Measurements from ENCODE around the gene CDH8. TPM values are rescaled to one million over a fixed set of nuclear protein-coding genes. Genes with fewer than 3 reads are reported as not detected.
"Not testable (repeated sequence)": the region's sequence is repeated elsewhere in the genome, so short reads cannot be mapped to it uniquely, and the experiment has no call there.

Gene CDH8
- total RNA-seq, 1 donor from 2014 or later: not detected

GRCh38 chr16:61862221-61863155 lies 173.8 kb downstream of the CDH8 start:
- intact Hi-C loops (cut with micrococcal nuclease): loop anchor here (5.0 kb wide), 1 partner anchor 35 kb away; no protein-coding TSS in a partner anchor

- intact Hi-C loops (cut with micrococcal nuclease): no loop called here
Measured at GRCh38 chr16:61858988-61859387, 177.2 kb downstream of the CDH8 start.

GRCh38 chr16:61842666-61843065 lies 193.6 kb downstream of the CDH8 start:
- intact Hi-C loops (cut with micrococcal nuclease): no loop called here

GRCh38 chr16:61836804-61837393 lies 199.3 kb downstream of the CDH8 start:
- intact Hi-C loops (cut with micrococcal nuclease): no loop called here

- intact Hi-C loops (cut with micrococcal nuclease): no loop called here
Measured at GRCh38 chr16:61834082-61834481, 202.2 kb downstream of the CDH8 start.

GRCh38 chr16:61831351-61831917 lies 204.8 kb downstream of the CDH8 start:
- intact Hi-C loops (cut with micrococcal nuclease): no loop called here

- intact Hi-C loops (cut with micrococcal nuclease): loop anchor here (5.0 to 10.0 kb wide), 2 partner anchors 33 to 55 kb away; no protein-coding TSS in a partner anchor
Measured at GRCh38 chr16:61829631-61830030, 206.6 kb downstream of the CDH8 start.

- intact Hi-C loops (cut with micrococcal nuclease): loop anchor here (10.0 kb wide), 1 partner anchor 61 kb away; no protein-coding TSS in a partner anchor
Measured at GRCh38 chr16:61823326-61823725, 212.9 kb downstream of the CDH8 start.

- intact Hi-C loops (cut with micrococcal nuclease): loop anchor here (10.0 kb wide), 1 partner anchor 64 kb away; no protein-coding TSS in a partner anchor
Measured at GRCh38 chr16:61820820-61821219, 215.4 kb downstream of the CDH8 start.

GRCh38 chr16:61820398-61820797 lies 215.8 kb downstream of the CDH8 start:
- intact Hi-C loops (cut with micrococcal nuclease): loop anchor here (10.0 kb wide), 1 partner anchor 64 kb away; no protein-coding TSS in a partner anchor

GRCh38 chr16:61818850-61819249 lies 217.4 kb downstream of the CDH8 start:
- intact Hi-C loops (cut with micrococcal nuclease): no loop called here

GRCh38 chr16:61817583-61818278 lies 218.5 kb downstream of the CDH8 start:
- intact Hi-C loops (cut with micrococcal nuclease): no loop called here

GRCh38 chr16:61814726-61815347 lies 221.4 kb downstream of the CDH8 start:
- intact Hi-C loops (cut with micrococcal nuclease): no loop called here

- intact Hi-C loops (cut with micrococcal nuclease): no loop called here
Measured at GRCh38 chr16:61813339-61813738, 222.9 kb downstream of the CDH8 start.

GRCh38 chr16:61812251-61812650 lies 224.0 kb downstream of the CDH8 start:
- intact Hi-C loops (cut with micrococcal nuclease): no loop called here

GRCh38 chr16:61807551-61807950 lies 228.7 kb downstream of the CDH8 start:
- intact Hi-C loops (cut with micrococcal nuclease): no loop called here

GRCh38 chr16:61801217-61801616 lies 235.0 kb downstream of the CDH8 start:
- intact Hi-C loops (cut with micrococcal nuclease): not testable (repeated sequence)

- intact Hi-C loops (cut with micrococcal nuclease): no loop called here
Measured at GRCh38 chr16:61798741-61799140, 237.5 kb downstream of the CDH8 start.

- intact Hi-C loops (cut with micrococcal nuclease): no loop called here
Measured at GRCh38 chr16:61797961-61798507, 238.2 kb downstream of the CDH8 start.

GRCh38 chr16:61797296-61797795 lies 238.9 kb downstream of the CDH8 start:
- intact Hi-C loops (cut with micrococcal nuclease): no loop called here

Measured in T-helper 1 cell treated with Interleukin-12 subunit alpha and Interleukin-12 subunit beta and Interleukin-4 antibody, amounts not matched to agents 30 ng/mL and 1 ng/mL, for 36 hours (primary cell).